HG02678 (cell line): ENCODE results near the gene GJB2.

Source experiments
- ATAC-seq: cut with Tn5 transposase; IDR thresholded peaks from one replicate; pipeline ENCODE4 v1.9.1; 2021; ENCODE audit warnings: mild to moderate bottlenecking, moderate library complexity; ENCODE audit not compliant: unreplicated experiment

The GJB2 gene

GRCh38 chr13:20192836-20193161 lies at the start of gene GJB2:
TSS of gene GJB2 (minus strand) at chr13:20192938. CDS start at chr13:20189581, 3,357 bp downstream.
- no peak for ATAC-seq

- no peak for ATAC-seq
Observed at GRCh38 chr13:20241593-20241992, 48.9 kb upstream of the GJB2 start.

- ATAC-seq = no peak
Observed at GRCh38 chr13:20239748-20240147, 47.0 kb upstream of the GJB2 start.

- ATAC-seq = no peak
Observed at GRCh38 chr13:20232556-20233277, 40.0 kb upstream of the GJB2 start.

DNA sequence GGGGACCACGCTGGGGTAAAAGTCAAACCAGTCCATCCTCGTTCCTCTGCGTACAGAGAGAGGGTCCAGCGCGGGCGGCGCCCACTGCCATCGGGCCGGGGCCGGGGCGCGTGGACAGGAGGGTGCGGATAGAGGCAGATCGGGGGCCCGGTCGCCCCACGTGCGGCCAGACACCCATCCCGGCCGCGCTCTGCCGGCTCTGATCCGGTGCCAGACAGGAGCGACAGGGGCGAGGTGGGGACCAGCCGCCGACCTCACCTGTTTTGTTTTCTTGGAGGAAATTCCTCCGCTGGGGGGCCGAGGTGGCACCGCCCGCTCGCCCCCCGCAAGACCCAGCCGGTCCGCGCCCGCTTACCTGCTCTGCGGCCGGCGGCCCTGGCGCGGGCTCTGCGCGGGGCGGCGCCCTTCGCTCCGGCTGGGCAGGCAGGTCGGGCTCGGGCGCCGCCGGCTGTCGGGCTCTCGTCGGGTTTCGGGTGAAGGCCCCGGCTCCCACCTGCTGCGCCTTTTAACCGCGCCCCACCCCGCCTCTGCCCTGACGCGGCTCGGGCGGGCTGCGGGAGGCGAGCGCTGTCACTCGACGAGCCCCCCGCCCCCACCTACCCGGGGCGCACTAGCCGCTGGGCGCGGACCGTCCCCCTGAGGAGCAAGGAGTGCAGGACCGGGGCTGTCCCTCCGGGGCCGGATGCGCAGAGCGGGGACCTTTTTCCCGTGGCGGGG lies 39.3 kb upstream of the GJB2 start, which contains the start of gene GJB6:
Gene GJB6, minus strand, starts transcription at position 481 of the 717 bp plus-strand sequence. CDS start 8,839 bp downstream, outside the sequence.
- ATAC-seq = no peak

- no peak for ATAC-seq
Observed at GRCh38 chr13:20230913-20231838, 38.4 kb upstream of the GJB2 start.

DNA sequence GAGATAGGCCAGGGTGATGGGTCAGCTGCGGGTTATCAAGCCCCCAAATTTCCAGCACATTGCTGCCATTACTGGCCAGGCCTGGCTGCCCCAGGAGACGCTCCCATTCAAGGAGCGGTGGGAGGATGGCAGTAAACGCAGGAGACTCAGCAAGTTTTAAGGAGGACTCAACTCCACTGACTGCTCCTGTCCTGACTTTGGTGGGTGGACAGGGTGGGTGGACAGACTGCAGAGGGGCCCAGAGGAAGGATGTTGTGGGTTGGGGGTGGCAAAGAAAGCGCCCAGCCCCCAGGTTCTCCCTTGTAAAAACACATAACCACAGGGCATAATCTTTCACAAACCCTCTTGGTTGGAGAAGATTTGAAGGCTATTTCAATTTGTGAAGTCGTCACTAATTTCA lies 35.0 kb upstream of the GJB2 start:
- no peak for ATAC-seq

DNA sequence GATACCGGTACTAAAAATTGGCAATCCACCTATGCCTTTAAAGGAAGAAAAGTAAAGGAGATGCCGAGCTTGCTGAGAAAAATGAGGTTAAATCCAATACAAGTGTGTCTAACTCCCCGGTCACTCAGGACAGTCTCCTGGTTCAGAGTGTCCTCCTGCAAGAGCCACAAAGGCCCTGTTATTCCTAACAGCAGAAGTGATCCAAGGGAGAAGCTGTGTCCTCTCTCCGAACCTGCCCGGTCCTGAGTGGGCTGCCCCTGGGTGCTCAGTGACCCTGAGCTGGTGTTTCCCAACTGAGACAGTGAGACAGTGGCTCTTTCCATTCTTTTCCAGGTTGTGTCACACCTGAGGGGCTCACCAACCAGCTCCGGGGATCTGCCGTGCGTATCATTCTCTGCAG lies 34.5 kb upstream of the GJB2 start:
- ATAC-seq = no peak

- ATAC-seq = no peak
Observed at GRCh38 chr13:20222553-20222952, 29.8 kb upstream of the GJB2 start.

GRCh38 chr13:20221772-20222171 lies 29.0 kb upstream of the GJB2 start:
- no peak for ATAC-seq

- ATAC-seq = peak; percentile 96
Observed at GRCh38 chr13:20219577-20219976, 26.8 kb upstream of the GJB2 start.

GRCh38 chr13:20217168-20217567 lies 24.4 kb upstream of the GJB2 start:
- no peak for ATAC-seq

DNA sequence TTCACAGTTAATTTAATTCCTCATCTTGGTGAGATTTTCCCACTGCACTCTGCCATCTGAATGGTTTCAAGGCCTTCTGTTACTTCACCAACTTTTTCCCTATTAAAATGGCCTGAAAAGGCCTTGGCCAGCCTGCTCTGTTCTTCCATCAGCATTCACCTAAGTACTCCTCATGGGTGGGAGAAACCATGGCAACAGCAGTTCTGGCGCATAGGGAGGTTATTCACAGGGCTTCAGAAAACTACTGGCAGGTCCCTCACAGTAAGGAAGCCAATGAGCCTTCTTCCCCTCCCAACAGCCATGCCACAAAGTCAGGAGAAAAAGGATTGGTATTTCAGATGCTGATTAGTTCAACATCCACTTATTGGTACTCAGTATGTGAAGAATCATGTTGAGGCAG lies 17.2 kb upstream of the GJB2 start:
- no peak for ATAC-seq

DNA sequence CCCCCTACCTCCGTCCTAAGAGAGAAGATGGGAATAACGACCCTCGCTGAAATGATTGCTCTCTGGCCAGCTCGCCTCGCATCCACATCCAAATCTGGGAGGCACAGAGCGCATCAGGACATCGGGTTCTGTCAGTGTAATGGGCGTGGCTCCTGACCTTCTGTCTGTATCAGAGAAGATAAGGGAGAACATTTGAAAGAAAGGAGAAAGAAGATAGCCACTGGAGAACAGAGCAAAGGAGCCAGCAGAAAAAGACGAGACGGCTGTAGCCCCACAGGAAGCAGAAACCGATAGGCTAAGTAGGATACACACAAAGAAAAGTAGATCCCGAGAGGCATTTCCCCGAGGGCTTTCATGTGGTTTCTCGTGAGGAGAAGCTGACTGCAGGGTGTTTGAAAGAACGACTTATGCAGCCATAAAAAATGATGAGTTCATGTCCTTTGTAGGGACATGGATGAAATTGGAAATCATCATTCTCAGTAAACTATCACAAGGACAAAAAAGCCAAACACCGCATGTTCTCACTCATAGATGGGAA lies 14.0 kb upstream of the GJB2 start:
- no peak for ATAC-seq

GRCh38 chr13:20206065-20206697 lies 13.4 kb upstream of the GJB2 start:
- no peak for ATAC-seq

DNA sequence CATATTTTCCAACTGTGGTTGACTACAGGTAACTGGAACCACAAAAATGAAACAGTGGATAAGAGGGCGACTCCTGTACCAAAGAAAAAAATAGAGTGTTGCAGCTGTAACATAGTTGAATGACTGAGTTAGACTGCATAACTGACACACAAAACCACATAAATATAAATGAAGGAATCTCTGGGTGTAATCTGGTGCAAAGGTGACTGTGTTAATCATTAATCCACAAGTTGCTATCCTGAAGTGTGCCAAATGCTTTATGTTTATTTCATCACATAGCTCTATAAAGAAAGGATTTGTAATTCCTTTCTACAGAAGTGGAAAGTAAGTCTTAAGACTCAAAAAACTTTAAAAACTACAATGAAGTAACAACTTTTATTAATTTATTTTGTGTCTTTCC lies 6.0 kb upstream of the GJB2 start:
- no peak for ATAC-seq

GRCh38 chr13:20197361-20197834 lies 4.7 kb upstream of the GJB2 start:
- no peak for ATAC-seq

GRCh38 chr13:20195801-20196200 lies 3.1 kb upstream of the GJB2 start:
- ATAC-seq = no peak

GRCh38 chr13:20193907-20194631 lies 1.3 kb upstream of the GJB2 start:
- ATAC-seq = no peak
